Vein endothelial cell (primary cell): ENCODE results near the gene GAS2. TPM values are rescaled to one million over a fixed set of nuclear protein-coding genes. Genes with fewer than 3 reads are reported as not detected.

ENCODE experiments used
- small RNA-seq: library from RNA; depleted of rRNA; stranded (forward); fragments of <200 nt; gene quantifications from one replicate; pipeline ENCODE3, GENCODE V24; 2012
- total RNA-seq: library from RNA; depleted of rRNA; stranded (reverse); fragments of >200 nt; gene quantifications from 2 replicates; pipeline ENCODE4 v1.2.3, GENCODE V29; 2012

Gene GAS2
- total RNA-seq: 1.3 and 2.3 TPM in 2 replicates

DNA sequence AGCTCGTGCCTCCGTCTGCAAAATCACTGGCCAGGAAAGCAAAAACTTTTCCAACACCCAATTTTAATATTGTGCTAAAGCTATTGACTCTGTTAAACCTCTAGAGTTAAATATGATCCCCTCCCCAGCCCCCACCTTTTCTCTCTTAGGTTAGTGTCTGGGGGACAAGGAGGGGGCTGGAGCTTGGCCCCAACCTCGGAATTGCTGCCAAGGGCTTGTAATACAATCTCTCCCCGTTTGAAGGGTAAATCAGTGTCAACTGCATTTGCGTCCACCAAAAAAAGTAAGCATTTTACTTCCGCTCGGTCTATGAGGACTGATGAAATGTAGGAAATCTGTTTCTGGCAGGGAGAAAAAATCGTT lies at the start of gene GAS2:
TSS of gene GAS2 (plus strand) at position 287 of the 363 bp plus-strand sequence. CDS start 8,259 bp downstream, outside the sequence.

DNA sequence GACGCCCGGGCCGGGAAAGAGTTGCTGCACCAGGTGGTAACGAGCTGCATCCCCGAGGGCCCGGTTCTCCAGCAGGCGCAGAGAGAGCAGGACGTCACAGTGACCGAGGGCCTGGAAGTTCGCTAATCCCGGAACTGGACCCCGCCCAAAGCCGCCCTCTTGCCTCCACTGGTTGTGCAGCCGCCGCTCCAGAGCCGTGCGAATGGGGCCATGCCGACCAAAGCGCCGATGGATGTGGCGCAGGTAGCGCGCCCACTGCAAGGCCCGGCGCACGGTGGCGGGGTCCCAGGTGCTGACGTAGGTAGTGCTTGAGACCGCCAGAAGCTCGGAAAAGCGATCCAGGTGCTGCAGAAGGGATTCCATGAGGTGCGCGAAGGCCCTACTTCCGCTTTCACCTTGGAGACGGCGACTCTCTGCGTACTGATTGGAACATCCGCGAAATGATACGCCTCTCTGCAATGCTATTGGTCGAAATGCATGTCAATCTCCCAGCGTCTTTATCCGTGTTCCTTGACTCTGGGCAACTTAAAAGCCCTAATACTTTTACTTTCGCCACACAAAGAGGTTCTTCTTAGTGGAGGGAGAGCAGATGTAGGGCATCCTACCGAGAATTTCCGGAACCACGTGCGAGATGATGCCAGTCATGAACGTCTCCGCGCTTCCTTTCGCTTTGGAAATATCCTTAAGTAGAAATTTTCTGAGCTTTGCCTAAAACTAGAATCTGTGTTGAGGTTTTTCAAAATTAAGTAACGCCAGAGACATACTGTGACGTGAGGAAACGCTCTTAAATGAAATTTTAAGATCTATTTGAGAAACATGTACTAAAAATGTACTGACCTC lies 40.7 kb upstream of the GAS2 start, which contains the start of gene FANCF:
TSS of gene FANCF (minus strand) at position 376 of the 840 bp plus-strand sequence. CDS start at position 363, 13 bp downstream.

DNA sequence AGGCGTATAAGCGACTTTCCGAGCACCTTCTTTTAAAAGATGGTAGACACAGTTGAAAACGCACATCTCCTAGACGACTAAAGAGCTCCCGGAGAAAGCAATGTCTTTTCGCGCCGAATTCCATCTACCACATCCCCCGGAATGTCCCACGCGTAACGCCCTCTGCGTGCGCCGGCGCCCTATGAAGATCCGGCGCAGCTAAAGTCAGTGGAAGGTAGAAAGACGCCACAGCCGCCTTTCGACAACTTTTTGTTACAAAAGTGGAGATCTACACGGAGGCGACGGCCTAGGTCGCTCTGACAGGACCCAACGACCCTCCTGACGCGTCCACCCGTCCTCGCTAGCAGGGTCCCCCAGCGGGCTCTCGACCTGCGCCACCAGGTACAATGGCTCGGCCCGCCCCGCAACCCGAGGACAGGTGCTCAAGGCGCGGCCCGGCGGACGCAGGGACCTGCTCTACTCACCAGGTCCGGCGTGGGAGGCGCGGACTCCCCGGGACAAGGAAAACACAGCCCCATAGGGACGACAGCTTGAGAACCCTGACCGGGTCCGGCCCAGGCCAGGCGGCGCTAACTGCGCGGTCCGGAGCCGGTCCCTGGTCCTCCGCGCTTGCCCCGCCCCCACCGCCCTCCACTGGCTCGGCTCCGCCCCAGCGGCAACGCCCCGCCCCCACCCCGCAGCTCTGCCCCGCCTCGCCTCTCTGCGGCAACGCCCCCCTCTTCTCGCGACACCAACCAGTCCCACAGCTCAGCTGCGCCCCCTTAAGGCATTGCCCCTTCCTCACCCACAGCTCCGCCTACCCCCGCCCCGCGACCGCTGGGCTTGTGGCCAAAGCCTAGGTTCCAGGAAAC lies 163.0 kb downstream of the GAS2 start, which contains the start of gene SVIP:
TSS of gene SVIP (minus strand) at position 571 of the 851 bp plus-strand sequence. CDS start at position 518, 53 bp downstream.

DNA sequence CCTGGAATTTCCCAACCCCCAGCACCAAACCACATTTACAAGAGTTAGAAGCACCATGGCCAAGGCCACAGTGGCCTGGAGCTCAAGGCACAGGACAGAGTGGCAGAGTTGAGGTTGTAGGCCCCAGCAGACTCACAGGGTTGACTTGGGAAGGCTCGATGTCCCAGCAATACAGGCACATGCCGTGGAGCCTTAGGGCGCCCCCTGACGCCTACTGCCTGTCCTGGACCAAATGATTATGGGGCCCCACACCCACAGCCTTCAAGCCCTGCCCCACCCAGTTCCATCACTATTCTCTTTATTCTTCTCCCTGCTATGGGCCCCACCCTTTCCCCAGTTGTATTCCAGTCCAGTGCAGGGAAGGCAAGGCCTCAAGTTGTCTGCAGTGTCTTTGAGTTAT lies 193.8 kb downstream of the GAS2 start, which contains the start of gene CCDC179:
TSS of gene CCDC179 (minus strand) at position 234 of the 400 bp plus-strand sequence. CDS start at position 181, 53 bp downstream.

Small RNA genes within 50 kb of the gene (small RNA-seq; reads per million reads assigned to genes)
- gene RNA5SP338: 2.7 reads per million, percentile 85 among the genes with 10 or more reads in this experiment

Other genes with a start within 250 kb of the GAS2 start
- gene FANCF, start 40.8 kb upstream of the GAS2 start, total RNA-seq: 10.1 and 11.0 TPM in 2 replicates
- 18.9 and 33.3 TPM in 2 replicates for gene SVIP, start 163.2 kb downstream of the GAS2 start, total RNA-seq
- not detected in 2 replicates for gene CCDC179, start 193.9 kb downstream of the GAS2 start, total RNA-seq